K562 (cell line): ENCODE data around the gene CCNT1. TPM values are rescaled to one million over a fixed set of nuclear protein-coding genes. Genes with fewer than 3 reads are reported as not detected.
"Not testable (repeated sequence)": the region's sequence is repeated elsewhere in the genome, so short reads cannot be mapped to it uniquely, and the experiment has no call there.

Experiments used
- ATAC-seq: fragments of 200-7000 bp; cut with Tn5 transposase; 3 replicates; pipeline ENCODE4 v1.9.1; 2020; ENCODE audit warnings: moderate library complexity
- BruUV-seq: library from RNA; stranded (reverse); fragments of 400-500 nt; replicated peaks from 2 replicates; lab custom pipeline; 2021; lab: Mats Ljungman, UMichigan
- CTCF ChIA-PET: fragments of 300-600 bp; formaldehyde crosslinking; extraction: SDS; loops from one replicate; lab custom pipeline; 2021; ENCODE audit warnings: low intra/inter-chr PET ratio; lab: Yijun Ruan, JAX
- POLR2A ChIA-PET: fragments of 300-600, 350-650 bp; sonication (Branson Sonifier 250); formaldehyde crosslinking; extraction: SDS; loops from one replicate; lab custom pipeline; 2021; ENCODE audit warnings: antibody characterized with exemption, inconsistent platforms; lab: Yijun Ruan, JAX
- DNase-seq, 4 experiments: peaks; one replicate each; pipeline versions ENCODE4 v3.0.0 to v3.0.0-alpha.2; 2011 to 2018; ENCODE audit warnings: low spot score in 3 of 4, mixed read lengths in 3 of 4; ENCODE audit errors: extremely low read depth in 1 of 4
- FAIRE-seq: peaks from 2 replicates; lab custom pipeline; 2011; peaks lifted over from hg19 to GRCh38; lab: Jason Lieb, UNC
- H2AFZ ChIP-seq: 2 replicates; pipeline ENCODE4 v1.6.0; 2011; ENCODE audit warnings: low read depth, low read length, control low read depth, inconsistent platforms
- H3K27ac ChIP-seq: fragments of 200-600 bp; 3 replicates; pipeline ENCODE4 v1.8.0; 2011; ENCODE audit warnings: low read depth, mild to moderate bottlenecking, control low read depth, inconsistent platforms, low read length, moderate library complexity, mixed read lengths; ENCODE audit errors: extremely low read depth
- H3K27me3 ChIP-seq, 2 experiments: fragments of 300-600 bp in 1 of 2; 2 replicates in 1 of 2; 3 replicates in 1 of 2; pipeline versions ENCODE4 v1.6.0 to v1.8.0; 2011; ENCODE audit warnings: inconsistent platforms in 2 of 2, low read length in 2 of 2, mild to moderate bottlenecking in 1 of 2, mixed read lengths in 1 of 2, moderate library complexity in 1 of 2; ENCODE audit not compliant: control insufficient read depth in 2 of 2, insufficient read depth in 2 of 2
- H3K36me3 ChIP-seq: fragments of 300-600 bp; 3 replicates; pipeline ENCODE4 v1.8.0; 2011; ENCODE audit warnings: mild to moderate bottlenecking, low read length, inconsistent platforms; ENCODE audit not compliant: control insufficient read depth, insufficient read depth
- H3K4me1 ChIP-seq, 2 experiments: fragments of 200-600 bp in 1 of 2; replicated peaks in 1 of 2; 2 replicates in 1 of 2; 3 replicates in 1 of 2; pipeline versions ENCODE4 v1.5.1 to v1.8.0; 2011; ENCODE audit warnings: inconsistent platforms in 2 of 2, low read length in 2 of 2, mild to moderate bottlenecking in 1 of 2, mixed read lengths in 1 of 2, moderate library complexity in 1 of 2; ENCODE audit not compliant: control insufficient read depth in 2 of 2, insufficient read depth in 2 of 2
- H3K4me2 ChIP-seq: 2 replicates; pipeline ENCODE4 v1.6.1; 2011; ENCODE audit warnings: low read length, control low read depth, inconsistent platforms, mixed read lengths; ENCODE audit not compliant: insufficient read depth
- H3K4me3 ChIP-seq: fragments of 200-600 bp; sonication (generic), shearing (Covaris generic); 2 replicates; pipeline ENCODE4 v1.5.1; 2016; ENCODE audit warnings: control low read depth, inconsistent platforms
- H3K79me2 ChIP-seq: fragments of 200-600 bp; 3 replicates; pipeline ENCODE4 v1.8.0; 2011; ENCODE audit warnings: low read length, inconsistent platforms; ENCODE audit not compliant: control insufficient read depth, insufficient read depth
- H3K9ac ChIP-seq, 2 experiments: 2 replicates each; pipeline versions ENCODE4 v1.6.0 to v1.6.1; 2011; ENCODE audit warnings: low read depth in 2 of 2, low read length in 2 of 2, control low read depth in 1 of 2, inconsistent platforms in 1 of 2, mild to moderate bottlenecking in 1 of 2, mixed read lengths in 1 of 2; ENCODE audit not compliant: insufficient read depth in 1 of 2
- H3K9me1 ChIP-seq: one replicate; pipeline ENCODE4 v1.6.0; 2011; ENCODE audit warnings: inconsistent platforms, mild to moderate bottlenecking, low read length, moderate library complexity; ENCODE audit not compliant: control insufficient read depth, insufficient read depth
- H3K9me3 ChIP-seq: replicated peaks from 2 replicates; pipeline ENCODE4 v1.5.1; 2011; ENCODE audit warnings: low read depth, low read length, inconsistent platforms; ENCODE audit not compliant: control insufficient read depth, insufficient read depth
- H4K20me1 ChIP-seq: replicated peaks from 2 replicates; pipeline ENCODE4 v1.6.1; 2011; ENCODE audit warnings: low read length, inconsistent platforms, mixed read lengths; ENCODE audit not compliant: control insufficient read depth, insufficient read depth
- ARID1B ChIP-seq: fragments of 450-650 bp; IDR thresholded peaks from 2 replicates; pipeline ENCODE4 v1.6.1; 2016; ENCODE audit warnings: antibody characterized with exemption, mild to moderate bottlenecking, inconsistent platforms
- BCOR ChIP-seq: fragments of 450-650 bp; IDR thresholded peaks from 2 replicates; pipeline ENCODE4 v1.6.1; 2016
- BRD9 ChIP-seq: fragments of 450-650 bp; IDR thresholded peaks from 2 replicates; pipeline ENCODE4 v1.6.1; 2018; ENCODE audit warnings: low read depth; ENCODE audit not compliant: partially characterized antibody
- DPF2 ChIP-seq: fragments of 450-650 bp; IDR thresholded peaks from 2 replicates; pipeline ENCODE4 v1.6.1; 2016
- HDAC1 ChIP-seq, 2 experiments: fragments of 450-650 bp; IDR thresholded peaks; 2 replicates each; pipeline ENCODE4 v1.6.1; 2016 to 2017; ENCODE audit warnings: inconsistent platforms in 1 of 2, mild to moderate bottlenecking in 1 of 2, moderate library complexity in 1 of 2
- HDAC2 ChIP-seq: fragments of 450-650 bp; IDR thresholded peaks from 2 replicates; pipeline ENCODE4 v1.6.1; 2016; ENCODE audit warnings: mild to moderate bottlenecking
- HLTF ChIP-seq: fragments of 450-650 bp; IDR thresholded peaks from 2 replicates; pipeline ENCODE4 v1.6.1; 2016
- LARP7 ChIP-seq: fragments of 450-650 bp; IDR thresholded peaks from 2 replicates; pipeline ENCODE4 v1.6.1; 2016
- MIER1 ChIP-seq: fragments of 450-650 bp; IDR thresholded peaks from 2 replicates; pipeline ENCODE4 v1.6.1; 2016; ENCODE audit warnings: antibody characterized with exemption, mild to moderate bottlenecking, low read depth
- NFIC ChIP-seq: fragments of 450-650 bp; IDR thresholded peaks from 2 replicates; pipeline ENCODE4 v1.6.1; 2017; ENCODE audit warnings: mild to moderate bottlenecking, inconsistent platforms
- SMARCA4 ChIP-seq: fragments of 450-650 bp; IDR thresholded peaks from 2 replicates; pipeline ENCODE4 v1.6.1; 2016
- SMARCA5 ChIP-seq: fragments of 450-650 bp; IDR thresholded peaks from 2 replicates; pipeline ENCODE4 v1.6.1; 2016
- SMARCE1 ChIP-seq: fragments of 450-650 bp; IDR thresholded peaks from 2 replicates; pipeline ENCODE4 v1.7.1; 2016; ENCODE audit warnings: mild to moderate bottlenecking
- TRIM24 ChIP-seq, 2 experiments: fragments of 450-650 bp; IDR thresholded peaks; 2 replicates each; pipeline ENCODE4 v1.6.1; 2016
- TRIM28 ChIP-seq: fragments of 450-650 bp; IDR thresholded peaks from 2 replicates; pipeline ENCODE4 v1.6.1; 2017
- ZNF764 ChIP-seq: fragments of 250-450 bp; sonication (Bioruptor Pico); IDR thresholded peaks from 2 replicates; pipeline ENCODE4 v1.4.0; 2020; ENCODE audit warnings: low read depth, mild to moderate bottlenecking, moderate library complexity
- WGBS: fragments of 100-300 bp; shearing (Covaris generic); methylation state at CpG from one replicate; pipeline ENCODE4 v1.1.6; 2016; ENCODE audit warnings: low coverage, mixed read lengths; ENCODE audit not compliant: insufficient coverage; ENCODE audit errors: missing lambda C conversion rate; 5-methylcytosine and 5-hydroxymethylcytosine counted together
- in situ Hi-C: fragments of 300-500 bp; cut with MboI; formaldehyde crosslinking; loops from 4 replicates; pipeline ENCODE4 v1.15.0; 2018; ENCODE audit warnings: inconsistent platforms, mixed read lengths
- intact Hi-C: fragments of 100-400 bp; cut with micrococcal nuclease; formaldehyde crosslinking; loops from 2 replicates; pipeline ENCODE4 v1.14.2; 2022
- polyA plus RNA-seq, 8 experiments: library from polyadenylated mRNA; depleted of rRNA in 4 of 8; stranded (reverse) in 5 of 8; unstranded in 3 of 8; fragments of >200 nt; fragmentation: Nextera tagmentation in 2 of 8; fragmentation: Illumina TruSeq in 1 of 8; extraction: Ambion mirVana in 2 of 8; extraction: Trizol in 1 of 8; gene quantifications; 2 replicates each; pipeline versions ENCODE4 v1.2.1 to v1.2.3, GENCODE V29; 2011 to 2014; ENCODE audit warnings: inconsistent platforms in 1 of 8, missing spikeins in 1 of 8
- total RNA-seq, 7 experiments: library from RNA; depleted of rRNA in 6 of 7; stranded (reverse); fragments of >200 nt in 6 of 7; fragmentation: Illumina TruSeq in 2 of 7; extraction: Trizol in 2 of 7; gene quantifications; 2 replicates each; pipeline versions ENCODE4 v1.2.1 to v1.2.3, GENCODE V29; 2011 to 2021; ENCODE audit warnings: low replicate concordance in 1 of 7
- TF ChIP-seq, protein P1 (sequence below): sonication (generic); formaldehyde crosslinking; IDR thresholded peaks from 2 replicates; pipeline ENCODE4 v1.4.0; 2020; ENCODE audit warnings: mild to moderate bottlenecking, missing genetic modification reagents
- TF ChIP-seq, protein P2 (sequence below), 2 experiments: fragments of 450-650 bp; IDR thresholded peaks; 2 replicates each; pipeline ENCODE4 v1.6.1; 2016
- TF ChIP-seq, protein P3 (sequence below): fragments of 450-650 bp; IDR thresholded peaks from 2 replicates; pipeline ENCODE4 v1.6.1; 2016; ENCODE audit warnings: borderline replicate concordance

CCNT1 gene
- total and polyA plus RNA-seq, 9 of the 15 experiments (the other 6 are each of a cell fraction or from before 2014, with no cell fraction given): 9.7 to 52.4 (median 33.4) TPM

DNA sequence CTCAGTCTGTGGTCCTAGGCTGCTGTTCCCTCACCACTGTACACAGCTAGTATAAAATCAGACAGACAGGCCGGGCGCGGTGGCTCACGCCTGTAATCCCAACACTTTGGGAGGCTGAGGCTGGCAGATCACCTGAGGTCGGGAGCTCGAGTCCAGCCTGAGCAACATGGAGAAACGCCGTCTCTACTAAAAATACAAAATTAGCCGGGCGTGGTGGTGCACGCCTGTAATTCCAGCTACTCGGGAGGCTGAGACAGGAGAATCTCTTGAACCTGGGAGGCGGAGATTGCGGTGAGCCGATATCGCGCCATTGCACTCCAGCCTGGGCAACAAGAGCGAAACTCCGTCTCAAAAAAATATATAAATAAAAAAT, 34.0 kb downstream of the CCNT1 start:
- FAIRE-seq, H3K27me3 ChIP-seq, DNase-seq, in situ Hi-C loops, H3K9me3 ChIP-seq, H4K20me1 ChIP-seq, H3K9me1 ChIP-seq, CTCF ChIA-PET, ATAC-seq: not testable (repeated sequence)
- Histone ChIP-seq H3K79me2 (peaks cover 46% of the 10 kb centered on the region), H3K4me2 (peak overlapping the region; percentile 86), H3K9ac (peak overlapping the region; percentile 89 to 98), H3K4me3 (peak overlapping the region; percentile 99), H2AFZ (peak overlapping the region; percentile 97), H3K27ac (peak overlapping the region; percentile 66), H3K36me3 (peaks cover 36% of the 10 kb centered on the region), H3K4me1 (peaks cover 9 to 22% of the 10 kb centered on the region in 2 experiments; a peak in 4 of 5 replicates)
- 2% methylated on average over 19 of the region's 19 CpGs for WGBS
- POLR2A ChIA-PET: interaction anchor here (0.6 to 4.7 kb wide), 9 partner anchors 9 to 584 kb away, joined by 3 to 45 read pairs (median 5); no protein-coding TSS in a partner anchor
- intact Hi-C loops: loop anchor here (2.0 kb wide), 1 partner anchor 34 kb away; the partner anchor contains the start of gene CCNT1
- TF ChIP-seq BCOR (peak; percentile 79), HDAC2 (peak; percentile 54), BRD9 (peak; percentile 14), HDAC1 (IDR thresholded peaks at IDR 0.05) (peak in 1 of 2 experiments; percentile 17; a peak in 2 of 4 replicates), ARID1B (0 out of 2 replicates have a peak, but pooled peaks have one; percentile 44), TRIM28 (peak; percentile 75; the same call in 1 of the 2 replicates), ZNF764 (CRISPR knock-in tag) (peak; percentile 90), SMARCA4 (peak; percentile 42; the same call in 1 of the 2 replicates), SMARCA5 (peak; percentile 91; the same call in 1 of the 2 replicates), HLTF (0 out of 2 replicates have a peak, but pooled peaks have one; percentile 57), NFIC (0 out of 2 replicates have a peak, but pooled peaks have one; percentile 3), DPF2 (peak; percentile 37), LARP7 (0 out of 2 replicates have a peak, but pooled peaks have one; percentile 36), MIER1 (peak; percentile 27; the same call in 1 of the 2 replicates), SMARCE1 (0 out of 2 replicates have a peak, but pooled peaks have one; percentile 35), TRIM24 (IDR thresholded peaks at IDR 0.05) (peak in 1 of 2 experiments; percentile 66; a peak in 2 of 4 replicates)
- TF ChIP-seq, protein P1, sequence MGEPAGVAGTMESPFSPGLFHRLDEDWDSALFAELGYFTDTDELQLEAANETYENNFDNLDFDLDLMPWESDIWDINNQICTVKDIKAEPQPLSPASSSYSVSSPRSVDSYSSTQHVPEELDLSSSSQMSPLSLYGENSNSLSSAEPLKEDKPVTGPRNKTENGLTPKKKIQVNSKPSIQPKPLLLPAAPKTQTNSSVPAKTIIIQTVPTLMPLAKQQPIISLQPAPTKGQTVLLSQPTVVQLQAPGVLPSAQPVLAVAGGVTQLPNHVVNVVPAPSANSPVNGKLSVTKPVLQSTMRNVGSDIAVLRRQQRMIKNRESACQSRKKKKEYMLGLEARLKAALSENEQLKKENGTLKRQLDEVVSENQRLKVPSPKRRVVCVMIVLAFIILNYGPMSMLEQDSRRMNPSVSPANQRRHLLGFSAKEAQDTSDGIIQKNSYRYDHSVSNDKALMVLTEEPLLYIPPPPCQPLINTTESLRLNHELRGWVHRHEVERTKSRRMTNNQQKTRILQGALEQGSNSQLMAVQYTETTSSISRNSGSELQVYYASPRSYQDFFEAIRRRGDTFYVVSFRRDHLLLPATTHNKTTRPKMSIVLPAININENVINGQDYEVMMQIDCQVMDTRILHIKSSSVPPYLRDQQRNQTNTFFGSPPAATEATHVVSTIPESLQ: 0 out of 2 replicates have a peak, but pooled peaks have one; percentile 2
- TF ChIP-seq, protein P2, sequence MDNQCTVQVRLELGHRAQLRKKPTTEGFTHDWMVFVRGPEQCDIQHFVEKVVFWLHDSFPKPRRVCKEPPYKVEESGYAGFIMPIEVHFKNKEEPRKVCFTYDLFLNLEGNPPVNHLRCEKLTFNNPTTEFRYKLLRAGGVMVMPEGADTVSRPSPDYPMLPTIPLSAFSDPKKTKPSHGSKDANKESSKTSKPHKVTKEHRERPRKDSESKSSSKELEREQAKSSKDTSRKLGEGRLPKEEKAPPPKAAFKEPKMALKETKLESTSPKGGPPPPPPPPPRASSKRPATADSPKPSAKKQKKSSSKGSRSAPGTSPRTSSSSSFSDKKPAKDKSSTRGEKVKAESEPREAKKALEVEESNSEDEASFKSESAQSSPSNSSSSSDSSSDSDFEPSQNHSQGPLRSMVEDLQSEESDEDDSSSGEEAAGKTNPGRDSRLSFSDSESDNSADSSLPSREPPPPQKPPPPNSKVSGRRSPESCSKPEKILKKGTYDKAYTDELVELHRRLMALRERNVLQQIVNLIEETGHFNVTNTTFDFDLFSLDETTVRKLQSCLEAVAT (IDR thresholded peaks at IDR 0.05): 0 out of 4 replicates have a peak, but pooled peaks of 1 of the 2 experiments have one; percentile 36
- TF ChIP-seq, protein P3, sequence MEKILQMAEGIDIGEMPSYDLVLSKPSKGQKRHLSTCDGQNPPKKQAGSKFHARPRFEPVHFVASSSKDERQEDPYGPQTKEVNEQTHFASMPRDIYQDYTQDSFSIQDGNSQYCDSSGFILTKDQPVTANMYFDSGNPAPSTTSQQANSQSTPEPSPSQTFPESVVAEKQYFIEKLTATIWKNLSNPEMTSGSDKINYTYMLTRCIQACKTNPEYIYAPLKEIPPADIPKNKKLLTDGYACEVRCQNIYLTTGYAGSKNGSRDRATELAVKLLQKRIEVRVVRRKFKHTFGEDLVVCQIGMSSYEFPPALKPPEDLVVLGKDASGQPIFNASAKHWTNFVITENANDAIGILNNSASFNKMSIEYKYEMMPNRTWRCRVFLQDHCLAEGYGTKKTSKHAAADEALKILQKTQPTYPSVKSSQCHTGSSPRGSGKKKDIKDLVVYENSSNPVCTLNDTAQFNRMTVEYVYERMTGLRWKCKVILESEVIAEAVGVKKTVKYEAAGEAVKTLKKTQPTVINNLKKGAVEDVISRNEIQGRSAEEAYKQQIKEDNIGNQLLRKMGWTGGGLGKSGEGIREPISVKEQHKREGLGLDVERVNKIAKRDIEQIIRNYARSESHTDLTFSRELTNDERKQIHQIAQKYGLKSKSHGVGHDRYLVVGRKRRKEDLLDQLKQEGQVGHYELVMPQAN: peak; percentile 76
- TSS peak; percentile 76 for BruUV-seq
